Spinal cord (tissue), 10 donors: ENCODE data around the gene CCDC183. TPM values are rescaled to one million over a fixed set of nuclear protein-coding genes. Genes with fewer than 3 reads are reported as not detected.

ENCODE experiments used
- DNase-seq, 6 donors: peaks; one replicate each; pipeline versions ENCODE4 v3.0.0 to v3.0.0-alpha.2; 2013 to 2015; ENCODE audit warnings: low spot score in 6 of 6, low read depth in 4 of 6
- H3K27ac ChIP-seq: one replicate; pipeline ENCODE4 v1.5.1; 2013; ENCODE audit warnings: low read depth, low read length, control low read depth
- H3K27me3 ChIP-seq: one replicate; pipeline ENCODE4 v1.6.1; 2013; ENCODE audit warnings: low read length; ENCODE audit not compliant: control insufficient read depth, insufficient read depth
- H3K36me3 ChIP-seq: one replicate; pipeline ENCODE4 v1.6.1; 2013; ENCODE audit warnings: low read length; ENCODE audit not compliant: control insufficient read depth, insufficient read depth
- H3K4me1 ChIP-seq: one replicate; pipeline ENCODE4 v1.6.1; 2013; ENCODE audit warnings: low read length; ENCODE audit not compliant: control insufficient read depth, insufficient read depth
- H3K4me3 ChIP-seq: one replicate; pipeline ENCODE4 v1.5.1; 2013; ENCODE audit warnings: low read depth, low read length, control low read depth
- H3K9me3 ChIP-seq: one replicate; pipeline ENCODE4 v1.6.1; 2013; ENCODE audit warnings: low read length; ENCODE audit not compliant: control insufficient read depth, insufficient read depth
- WGBS: methylation state at CpG from one replicate; pipeline ENCODE4 v1.1.5; 2013; ENCODE audit warnings: missing lambda C conversion rate; ENCODE audit not compliant: insufficient coverage; 5-methylcytosine and 5-hydroxymethylcytosine counted together
- polyA plus RNA-seq, 2 donors: library from polyadenylated mRNA; unstranded; fragments of 120-200 nt; gene quantifications; one replicate each; pipeline ENCODE4 v1.2.1, GENCODE V29; 2013; ENCODE audit not compliant: insufficient read length in 2 of 2
- total RNA-seq, 2 donors: library from RNA; depleted of rRNA in 1 of 2; stranded (reverse); fragments of 120-200 nt in 1 of 2; fragments of >200 nt in 1 of 2; gene quantifications; one replicate each; pipeline versions ENCODE4 v1.2.3 to v1.2.4, GENCODE V29; 2013 to 2014
- donor health status: healthy.

Gene CCDC183
- total and polyA plus RNA-seq, 4 donors, result 0.89 to 7.2 (median 3.2) TPM

- Histone ChIP-seq H3K9me3 (no peaks in the 10 kb centered on the region), H3K36me3 (peaks cover 55% of the 10 kb centered on the region), H3K27ac (no peak overlapping the region), H3K27me3 (peaks cover 10% of the 10 kb centered on the region), H3K4me1 (peaks cover 27% of the 10 kb centered on the region), H3K4me3 (no peak overlapping the region)
- 95% methylated on average over 9 of the region's 10 CpGs for WGBS
- no peak for DNase-seq
Measured at GRCh38 chr9:136806067-136806466, 9.9 kb downstream of the CCDC183 start.

DNA sequence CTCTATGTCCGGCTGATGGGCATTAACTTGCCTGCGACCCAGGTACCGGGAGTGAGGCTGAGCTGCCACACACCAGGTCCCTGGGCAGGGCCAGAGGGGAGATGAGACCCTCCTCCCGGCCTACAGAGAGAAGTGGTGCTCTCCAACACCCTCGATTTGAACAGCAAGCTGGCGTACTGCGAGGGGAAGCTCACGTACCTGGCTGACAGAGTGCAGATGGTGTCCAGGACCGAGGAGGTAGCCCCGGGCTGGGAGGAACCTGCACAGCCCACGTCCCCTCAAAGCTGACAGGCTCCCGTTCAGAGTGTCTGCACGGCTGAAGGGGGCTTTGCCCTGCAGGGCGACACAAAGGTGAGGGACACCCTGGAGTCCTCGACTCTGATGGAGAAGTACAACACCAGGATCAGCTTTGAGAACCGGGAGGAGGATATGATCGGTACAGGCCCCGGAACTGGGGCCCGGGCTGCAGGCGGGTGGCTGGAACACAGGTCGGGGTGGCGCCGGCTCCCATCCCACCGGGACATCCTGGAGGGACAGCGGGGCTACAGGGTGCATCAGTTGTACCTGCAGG, 10.6 kb downstream of the CCDC183 start:
- WGBS, result 75% methylated on average over 25 of the region's 25 CpGs
- H3K27ac ChIP-seq, result no peak overlapping the region
- H3K4me3 ChIP-seq, result peak overlapping the region; percentile 63
- H3K4me1 ChIP-seq, result peaks cover 24% of the 10 kb centered on the region
- H3K27me3 ChIP-seq, result peaks cover 5% of the 10 kb centered on the region
- no peaks in the 10 kb centered on the region for H3K9me3 ChIP-seq
- DNase-seq, result no peak
- H3K36me3 ChIP-seq, result peaks cover 62% of the 10 kb centered on the region

- peak within 1 kb of the TSS; percentile 71 for H3K4me3 ChIP-seq
- H3K36me3 ChIP-seq, result peaks cover 60% of the 10 kb centered on the region
- peak in 3 of 6 donors; percentile 62 to 94 (median 90) for DNase-seq
- no peaks in the 10 kb centered on the region for H3K9me3 ChIP-seq
- peaks cover 1% of the 10 kb centered on the region for H3K27me3 ChIP-seq
- H3K27ac ChIP-seq, result peak within 1 kb of the TSS; percentile 78
- under 1% methylated on average over 92 of the region's 96 CpGs for WGBS
- peaks cover 24% of the 10 kb centered on the region for H3K4me1 ChIP-seq
Measured at GRCh38 chr9:136807281-136808074, 11.3 kb downstream of the CCDC183 start, which contains the start of gene RABL6. TSS of gene RABL6 (plus strand) at chr9:136807948. CDS start at chr9:136808197, 249 bp downstream.

- Histone ChIP-seq H3K27me3 (no peaks in the 10 kb centered on the region), H3K4me3 (peak overlapping the region; percentile 71), H3K4me1 (peaks cover 24% of the 10 kb centered on the region), H3K27ac (peak overlapping the region; percentile 69), H3K9me3 (no peaks in the 10 kb centered on the region), H3K36me3 (peaks cover 61% of the 10 kb centered on the region)
- DNase-seq, result peak in 2 of 6 donors; percentile 53
- under 1% methylated on average over 93 of the region's 93 CpGs for WGBS
Measured at GRCh38 chr9:136808075-136808805, 12.1 kb downstream of the CCDC183 start.

- Histone ChIP-seq H3K9me3 (no peaks in the 10 kb centered on the region), H3K27me3 (no peaks in the 10 kb centered on the region), H3K4me1 (peaks cover 24% of the 10 kb centered on the region), H3K4me3 (peak overlapping the region; percentile 43), H3K36me3 (peaks cover 59% of the 10 kb centered on the region), H3K27ac (no peak overlapping the region)
- WGBS, result 0% methylated on average over 4 of the region's 14 CpGs
- peak in 2 of 6 donors; percentile 39 to 42 for DNase-seq
Measured at GRCh38 chr9:136808806-136809158, 12.6 kb downstream of the CCDC183 start.

GRCh38 chr9:136814725-136815421, 18.7 kb downstream of the CCDC183 start:
- no peak overlapping the region for H3K27ac ChIP-seq
- 98% methylated on average over 13 of the region's 13 CpGs for WGBS
- H3K9me3 ChIP-seq, result no peaks in the 10 kb centered on the region
- DNase-seq, result no peak
- no peak overlapping the region for H3K4me3 ChIP-seq
- no peaks in the 10 kb centered on the region for H3K27me3 ChIP-seq
- H3K36me3 ChIP-seq, result peaks cover 40% of the 10 kb centered on the region
- H3K4me1 ChIP-seq, result peaks cover 3% of the 10 kb centered on the region

DNA sequence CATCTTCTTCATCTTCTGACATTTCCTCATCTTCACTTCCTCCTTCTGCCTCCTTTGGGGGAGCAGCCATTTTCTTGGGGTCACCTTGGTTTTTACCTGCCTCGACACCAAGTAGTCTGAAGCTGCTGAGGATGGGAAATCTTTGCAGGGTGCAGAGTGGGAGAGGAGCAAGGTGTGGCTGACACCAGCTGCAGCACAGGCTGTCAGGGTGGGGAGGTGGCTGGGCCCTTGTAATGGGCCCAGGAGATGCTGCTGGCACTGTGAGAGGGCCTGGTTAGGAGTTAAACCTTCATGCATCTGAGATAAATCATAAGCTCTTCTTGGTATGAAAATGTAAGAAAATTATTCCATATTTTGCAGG, 19.3 kb downstream of the CCDC183 start:
- Histone ChIP-seq H3K27ac (no peak overlapping the region), H3K9me3 (no peaks in the 10 kb centered on the region), H3K4me1 (no peaks in the 10 kb centered on the region), H3K36me3 (peaks cover 36% of the 10 kb centered on the region), H3K27me3 (no peaks in the 10 kb centered on the region), H3K4me3 (no peak overlapping the region)
- 0% methylated on average over 1 of the region's 1 CpG for WGBS
- DNase-seq, result no peak

GRCh38 chr9:136820971-136821825, 25.1 kb downstream of the CCDC183 start:
- Histone ChIP-seq H3K4me3 (no peak overlapping the region), H3K36me3 (peaks cover 53% of the 10 kb centered on the region), H3K4me1 (peaks cover 14% of the 10 kb centered on the region), H3K9me3 (no peaks in the 10 kb centered on the region), H3K27ac (peak overlapping the region; percentile 22), H3K27me3 (no peaks in the 10 kb centered on the region)
- DNase-seq, result peak in 2 of 6 donors; percentile 70 to 76
- WGBS, result 7% methylated on average over 83 of the region's 83 CpGs
